Measurements from ENCODE around the gene RAMACL.
"Not testable (repeated sequence)": the region's sequence is repeated elsewhere in the genome, so short reads cannot be mapped to it uniquely, and the experiment has no call there.

Gene RAMACL

DNA sequence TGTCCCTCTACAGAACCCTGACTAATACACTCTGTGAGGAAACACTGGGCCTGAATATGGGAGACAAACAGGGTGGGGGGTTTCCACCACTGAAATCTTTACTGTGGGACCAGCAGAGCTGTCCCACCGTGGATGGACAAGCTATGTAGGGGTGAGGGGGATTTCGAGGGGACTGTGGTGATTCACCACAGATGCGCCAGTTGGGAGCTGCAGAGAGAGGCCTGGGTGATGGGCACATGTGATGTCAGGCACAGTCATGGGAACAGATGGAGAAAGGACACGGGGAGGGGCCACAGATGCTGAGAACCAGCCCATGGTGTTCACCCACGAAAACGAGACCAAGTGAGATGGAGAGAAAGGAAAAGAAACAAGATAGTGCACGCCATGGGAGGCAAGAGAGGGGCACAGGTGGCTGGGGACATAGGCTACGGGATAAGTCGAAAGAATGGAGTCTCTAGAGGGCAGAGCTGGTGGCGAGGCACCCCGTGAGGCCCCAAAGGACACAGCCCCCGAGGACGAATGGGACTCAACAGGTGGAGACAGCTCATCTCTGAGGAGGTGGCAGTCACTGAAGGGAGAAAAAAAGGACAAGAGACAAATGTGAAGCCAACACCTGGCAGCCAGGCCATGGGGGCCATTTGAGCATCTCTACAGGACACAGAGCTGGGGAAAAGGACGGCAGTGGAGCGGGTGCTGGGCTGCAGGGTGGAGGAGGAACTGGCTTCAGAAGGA is 10.5 kb upstream of the RAMACL start:
- no peak for DNase-seq (ENCODE audit: low read depth in 3 of 3, low spot score in 1 of 3)

GRCh38 chr6:166595949-166596348 is 9.5 kb upstream of the RAMACL start:
- no peak for DNase-seq (ENCODE audit: low read depth in 3 of 3, low spot score in 1 of 3)

DNA sequence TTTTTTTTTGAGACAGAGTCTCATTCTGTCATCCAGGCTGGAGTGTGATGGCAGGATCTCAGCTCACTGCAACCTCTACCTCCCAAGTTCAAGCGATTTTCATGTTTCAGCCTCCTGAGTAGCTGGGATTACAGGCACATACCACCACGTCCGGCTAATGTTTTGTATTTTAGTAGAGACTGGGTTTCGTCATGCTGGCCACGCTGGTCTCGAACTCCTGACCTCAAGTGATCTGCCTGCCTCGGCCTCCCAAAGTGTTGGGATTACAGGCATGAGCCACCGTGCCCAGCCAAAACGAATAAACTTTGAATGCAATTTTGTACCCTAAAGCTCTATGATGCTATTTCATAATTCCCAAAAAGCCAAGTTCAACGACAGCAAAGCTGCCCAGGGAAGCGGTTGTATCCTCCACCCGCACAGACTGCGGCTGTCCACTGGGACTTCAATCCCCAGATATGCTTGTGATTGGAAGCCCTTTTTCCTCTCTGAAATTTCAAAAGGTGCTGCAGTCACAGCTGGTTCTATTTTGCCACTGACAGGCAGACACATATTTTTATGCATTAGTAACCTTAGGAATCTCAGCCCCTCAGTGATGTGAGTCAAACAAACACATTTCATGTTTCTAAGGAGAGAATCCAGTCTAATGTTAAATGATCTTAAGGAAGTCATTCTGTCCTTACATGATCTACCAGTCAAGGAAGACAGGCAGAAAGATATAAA is 8.7 kb upstream of the RAMACL start:
- no peak for DNase-seq (ENCODE audit: low read depth in 3 of 3, low spot score in 1 of 3)

- DNase-seq (ENCODE audit: low read depth in 3 of 3, low spot score in 1 of 3), result no peak
Observed at GRCh38 chr6:166592821-166593220, 6.3 kb upstream of the RAMACL start.

DNA sequence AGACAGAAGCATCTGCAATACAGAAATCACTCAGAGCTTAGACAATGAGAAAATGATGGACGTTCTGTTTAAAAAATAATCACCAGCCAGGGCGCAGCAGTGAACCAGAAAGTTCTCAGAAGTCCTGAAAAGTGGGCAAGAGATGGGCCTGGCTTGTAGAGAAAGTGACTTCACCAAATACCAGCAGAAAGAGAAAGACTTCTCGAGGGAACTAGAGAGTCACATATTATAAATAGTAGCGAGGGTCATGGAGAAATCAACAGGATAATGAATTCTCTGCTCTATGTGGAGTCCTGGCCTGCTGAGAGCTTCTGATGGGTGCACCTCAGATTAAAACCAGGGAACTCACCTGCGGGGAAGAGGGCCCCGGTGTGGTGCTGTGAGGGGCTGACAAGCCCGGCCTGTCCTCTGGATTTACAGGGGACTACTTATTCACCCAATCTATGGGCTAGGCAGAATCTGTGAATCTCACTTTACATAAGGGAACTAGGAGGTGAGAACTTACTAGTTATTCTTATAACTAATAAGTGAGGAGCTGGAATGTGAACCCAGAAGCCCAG is 5.6 kb upstream of the RAMACL start:
- no peak for DNase-seq (ENCODE audit: low read depth in 3 of 3, low spot score in 1 of 3)

DNA sequence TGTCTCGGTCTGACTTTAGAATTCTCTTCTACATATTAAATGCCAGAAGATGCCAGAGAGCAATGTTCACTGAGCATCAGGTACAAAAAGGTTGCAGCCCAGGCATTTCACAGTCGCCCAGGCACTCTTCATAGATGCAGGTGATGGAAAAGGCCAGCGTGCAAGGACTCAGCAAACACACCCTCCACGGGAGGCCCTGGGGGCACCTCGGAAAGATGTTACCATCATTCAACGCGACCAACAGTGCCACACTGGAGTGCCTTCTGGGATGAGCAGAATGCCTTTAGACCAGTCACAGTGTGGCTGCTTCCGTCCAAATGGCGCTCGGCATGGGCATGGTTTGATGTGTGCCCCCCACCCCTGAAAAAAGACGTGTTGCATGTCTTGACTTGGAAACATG is 4.5 kb upstream of the RAMACL start:
- no peak for DNase-seq (ENCODE audit: low read depth in 3 of 3, low spot score in 1 of 3)

DNA sequence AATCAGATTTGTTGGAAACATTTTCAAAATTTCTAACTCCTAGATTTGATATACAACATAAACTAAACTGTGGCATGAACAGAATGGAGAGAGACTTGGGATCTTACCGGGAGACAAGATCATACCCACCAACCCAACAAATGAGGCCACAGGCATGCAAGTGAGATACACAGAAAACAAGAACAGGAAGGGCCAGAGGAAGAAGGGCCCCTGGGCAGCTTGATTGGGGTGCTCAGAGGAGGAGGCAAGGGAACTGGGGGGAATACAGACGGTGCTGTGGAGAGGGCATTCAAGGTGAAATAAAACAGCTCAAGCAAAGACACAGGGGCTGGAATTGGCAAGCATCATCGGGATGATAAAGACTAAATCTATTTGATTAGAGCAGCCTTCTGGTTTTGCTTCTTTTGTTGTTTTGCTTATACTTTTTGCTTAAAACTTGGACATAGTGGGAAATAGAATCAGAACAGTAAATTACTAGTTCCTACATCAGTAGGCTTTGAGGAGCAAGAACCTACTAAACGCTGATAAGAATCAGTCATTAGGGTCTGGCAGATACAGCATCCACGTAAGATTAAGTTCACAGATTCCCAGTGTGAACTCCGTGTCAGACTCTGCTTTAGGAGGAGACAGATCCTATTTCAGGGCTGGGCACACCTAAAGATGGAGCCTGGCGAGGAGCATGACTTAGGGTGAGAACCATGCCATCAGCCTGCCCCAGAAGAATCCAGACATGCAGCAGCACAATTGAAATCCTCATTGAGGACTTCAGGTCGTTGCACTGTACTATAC is 3.5 kb upstream of the RAMACL start:
- DNase-seq (ENCODE audit: low read depth in 3 of 3, low spot score in 1 of 3), result no peak

- no peak for DNase-seq (ENCODE audit: low read depth in 3 of 3, low spot score in 1 of 3)
Observed at GRCh38 chr6:166589337-166589731, 2.9 kb upstream of the RAMACL start.

GRCh38 chr6:166588691-166589336 is 2.3 kb upstream of the RAMACL start:
- no peak for DNase-seq (ENCODE audit: low read depth in 3 of 3, low spot score in 1 of 3)

DNA sequence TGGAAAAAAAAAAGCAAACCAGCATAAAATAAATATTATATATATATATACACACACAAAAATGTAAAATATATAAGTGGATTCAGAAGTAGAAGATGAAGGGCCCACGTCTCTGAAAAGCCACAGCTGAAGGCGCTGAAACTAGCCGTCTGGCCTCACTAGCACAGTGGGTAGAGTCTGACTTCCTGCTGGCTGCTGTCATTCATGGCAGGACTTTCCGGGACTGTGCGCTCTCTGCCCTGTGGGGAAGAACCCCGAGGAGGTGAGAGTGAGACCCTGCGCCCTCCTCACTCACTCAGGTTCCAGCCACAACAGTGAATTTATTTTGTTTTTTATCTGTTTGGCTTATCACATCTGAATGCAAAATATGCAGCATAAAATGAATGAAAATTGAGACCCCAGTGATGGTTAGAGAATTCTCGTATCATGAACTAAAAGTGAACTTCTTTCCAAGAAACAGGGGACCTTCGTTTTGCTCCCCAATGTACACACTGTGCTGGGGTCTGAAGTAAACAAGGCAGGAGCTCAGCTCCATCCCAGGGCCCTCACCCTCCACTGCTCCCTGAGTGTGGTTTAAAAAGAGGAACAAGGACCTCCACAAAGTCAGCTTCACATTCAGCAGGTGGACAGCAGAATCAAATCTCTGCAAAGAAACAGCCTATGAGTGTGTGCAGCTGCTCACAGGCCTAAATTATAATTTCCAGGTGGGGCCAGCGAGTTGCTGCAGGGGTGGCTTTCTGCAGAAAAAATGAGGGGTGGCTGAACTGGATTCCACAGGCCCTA is 1.3 kb upstream of the RAMACL start:
- no peak for DNase-seq (ENCODE audit: low read depth in 3 of 3, low spot score in 1 of 3)

GRCh38 chr6:166584853-166585429 is 1.5 kb downstream of the RAMACL start:
- DNase-seq (ENCODE audit: low read depth in 3 of 3, low spot score in 1 of 3), result no peak

- DNase-seq (ENCODE audit: low read depth in 3 of 3, low spot score in 1 of 3), result no peak
Observed at GRCh38 chr6:166584155-166584554, 2.3 kb downstream of the RAMACL start.

- no peak for DNase-seq (ENCODE audit: low read depth in 3 of 3, low spot score in 1 of 3)
Observed at GRCh38 chr6:166583230-166583965, 3.1 kb downstream of the RAMACL start.

DNA sequence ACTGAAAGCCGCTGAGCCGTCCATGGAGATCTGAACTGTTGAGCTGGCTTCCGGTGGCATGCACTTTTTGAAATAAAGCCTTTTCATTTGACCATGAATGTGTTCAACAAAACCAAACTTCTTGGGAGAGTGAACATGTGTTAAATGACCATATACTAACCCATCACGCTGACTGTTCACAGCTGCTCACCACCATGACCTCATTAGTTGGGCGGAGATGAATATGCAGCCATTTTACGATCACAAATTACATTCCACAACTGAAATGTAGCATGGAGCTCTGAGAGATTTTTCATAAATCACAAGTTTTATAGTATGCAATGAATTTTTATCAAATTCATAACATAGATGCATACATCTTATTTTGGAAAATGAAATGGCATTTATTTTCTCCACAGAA is 4.2 kb downstream of the RAMACL start:
- DNase-seq (ENCODE audit: low read depth in 3 of 3, low spot score in 1 of 3), result no peak

DNA sequence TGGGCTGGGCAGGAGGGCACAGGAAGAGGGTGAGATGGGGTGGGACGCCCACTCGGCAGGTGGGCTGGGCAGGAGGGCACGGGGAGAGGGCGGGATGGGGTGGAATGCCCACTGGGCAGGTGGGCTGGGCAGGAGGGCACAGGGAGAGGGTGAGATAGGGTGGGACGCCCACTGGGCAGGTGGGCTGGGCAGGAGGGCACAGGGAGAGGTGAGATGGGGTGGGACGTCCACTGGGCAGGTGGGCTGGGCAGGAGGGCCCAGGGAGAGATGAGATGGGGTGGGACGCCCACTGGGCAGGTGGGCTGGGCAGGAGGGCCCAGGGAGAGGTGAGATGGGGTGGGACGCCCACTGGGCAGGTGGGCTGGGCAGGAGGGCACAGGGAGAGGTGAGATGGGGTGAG is 4.7 kb downstream of the RAMACL start:
- DNase-seq (ENCODE audit: low read depth in 3 of 3, low spot score in 1 of 3), result not testable (repeated sequence)

- no peak for DNase-seq (ENCODE audit: low read depth in 3 of 3, low spot score in 1 of 3)
Observed at GRCh38 chr6:166581091-166581511, 5.4 kb downstream of the RAMACL start.

- no peak for DNase-seq (ENCODE audit: low read depth in 3 of 3, low spot score in 1 of 3)
Observed at GRCh38 chr6:166580076-166581050, 6.1 kb downstream of the RAMACL start.

- DNase-seq (ENCODE audit: low read depth in 3 of 3, low spot score in 1 of 3), result no peak
Observed at GRCh38 chr6:166579237-166579850, 7.1 kb downstream of the RAMACL start.
